Measurements from ENCODE around the gene ISCA2. TPM values are rescaled to one million over a fixed set of nuclear protein-coding genes. Genes with fewer than 3 reads are reported as not detected.
"Not testable (repeated sequence)": the region's sequence is repeated elsewhere in the genome, so short reads cannot be mapped to it uniquely, and the experiment has no call there.

The ISCA2 gene
- 10 to 100 TPM; 23.4 to 37.4 (median 27.8) TPM for polyA plus RNA-seq
- long read RNA-seq, donor 1, result 0 reads
- long read RNA-seq, donor 2, transcript ISCA2-204 (4 exons, 2,626 nt), result major isoform, 19 of 20 reads
- long read RNA-seq, donor 2, partial matches to known transcripts, result 0 of 20 reads
- long read RNA-seq, donor 2, other reads (novel, unspliced or antisense), result 0 of 20 reads
- long read RNA-seq, donor 3, transcript ISCA2-204 (4 exons, 2,626 nt), result major isoform, 23 of 25 reads
- long read RNA-seq, donor 3, partial matches to known transcripts, result 0 of 25 reads
- long read RNA-seq, donor 3, other reads (novel, unspliced or antisense), result 0 of 25 reads
- long read RNA-seq, donor 4, result 0 reads
- long read RNA-seq, donor 5, transcript ISCA2-204 (4 exons, 2,626 nt), result major isoform, 8 of 8 reads
- long read RNA-seq, donor 5, partial matches to known transcripts, result 0 of 8 reads
- long read RNA-seq, donor 5, other reads (novel, unspliced or antisense), result 0 of 8 reads
- long read RNA-seq, donor 6, transcript ISCA2-204 (4 exons, 2,626 nt), result major isoform, 33 of 33 reads
- long read RNA-seq, donor 6, partial matches to known transcripts, result 0 of 33 reads
- long read RNA-seq, donor 6, other reads (novel, unspliced or antisense), result 0 of 33 reads
- long read RNA-seq, donor 7, result 0 reads
- long read RNA-seq, donor 8, partial matches to known transcripts, result 0 of 1 reads
- long read RNA-seq, donor 8, other reads (novel, unspliced or antisense), result 0 of 1 reads
- long read RNA-seq, donor 9, transcript ISCA2-204 (4 exons, 2,626 nt), result major isoform, 10 of 11 reads
- long read RNA-seq, donor 9, partial matches to known transcripts, result 0 of 11 reads
- long read RNA-seq, donor 9, other reads (novel, unspliced or antisense), result 0 of 11 reads
- long read RNA-seq, donor 10, transcript ISCA2-204 (4 exons, 2,626 nt), result major isoform, 19 of 28 reads
- long read RNA-seq, donor 10, partial matches to known transcripts, result 6 of 28 reads
- long read RNA-seq, donor 10, other reads (novel, unspliced or antisense), result 0 of 28 reads

GRCh38 chr14:74493343-74494261, at the start of gene ISCA2:
Gene ISCA2 (plus strand): TSS chr14:74493765. CDS start chr14:74493775, 10 bp downstream.
- FAIRE-seq, result no peak
- 0 to 1% (median 0%) methylated on average over 57 to 73 of the region's 73 CpGs for WGBS, 3 donors
- Histone ChIP-seq H3K36me3 (ENCODE audit: control insufficient read depth in 3 of 3, insufficient read depth in 2 of 3, low read depth in 1 of 3, low read length in 3 of 3) (peaks cover 0 to 3% (median 0%) of the 10 kb centered on the region in 3 donors), H3K4me3 (ENCODE audit: low read depth in 1 of 3, low read length in 3 of 3) (peak within 1 kb of the TSS; percentile 80 to 96 (median 89)), H3K9me3 (ENCODE audit: control insufficient read depth in 2 of 2, insufficient read depth in 1 of 2, low read depth in 1 of 2, low read length in 1 of 2) (no peaks in the 10 kb centered on the region), H3K27ac (ENCODE audit: low read depth in 1 of 3, low read length in 2 of 3) (peak within 1 kb of the TSS; percentile 89 to 99 (median 97)), H3K4me1 (ENCODE audit: control insufficient read depth in 3 of 3, insufficient read depth in 2 of 3, low read depth in 1 of 3, low read length in 2 of 3) (peaks cover 5 to 29% (median 6%) of the 10 kb centered on the region in 3 donors), H3K27me3 (ENCODE audit: control insufficient read depth in 3 of 3, insufficient read depth in 3 of 3, low read length in 3 of 3) (no peaks in the 10 kb centered on the region)
- peak; percentile 100 for DNase-seq

GRCh38 chr14:74444866-74445265, 48.7 kb upstream of the ISCA2 start:
- FAIRE-seq (no peak), DNase-seq (no peak)

GRCh38 chr14:74454397-74454796, 39.2 kb upstream of the ISCA2 start:
- not testable (repeated sequence) for H3K4me3 ChIP-seq (ENCODE audit: low read depth in 1 of 3, low read length in 3 of 3); H3K36me3 ChIP-seq (ENCODE audit: control insufficient read depth in 3 of 3, insufficient read depth in 2 of 3, low read depth in 1 of 3, low read length in 3 of 3); H3K4me1 ChIP-seq (ENCODE audit: control insufficient read depth in 3 of 3, insufficient read depth in 2 of 3, low read depth in 1 of 3, low read length in 2 of 3); H3K27ac ChIP-seq (ENCODE audit: low read depth in 1 of 3, low read length in 2 of 3); FAIRE-seq; H3K9me3 ChIP-seq (ENCODE audit: control insufficient read depth in 2 of 2, insufficient read depth in 1 of 2, low read depth in 1 of 2, low read length in 1 of 2); H3K27me3 ChIP-seq (ENCODE audit: control insufficient read depth in 3 of 3, insufficient read depth in 3 of 3, low read length in 3 of 3)
- WGBS, 3 donors, result 38 to 62% (median 44%) methylated on average over 5 of the region's 5 CpGs
- DNase-seq, result peak in 1 of 2 donors; percentile 27

More at GRCh38 chr14:74444866-74445265, 48.7 kb upstream of the ISCA2 start:
- no peak overlapping the region for H3K4me3 ChIP-seq (ENCODE audit: low read depth in 1 of 3, low read length in 3 of 3)
- H3K36me3 ChIP-seq (ENCODE audit: control insufficient read depth in 3 of 3, insufficient read depth in 2 of 3, low read depth in 1 of 3, low read length in 3 of 3), result no peaks in the 10 kb centered on the region
- WGBS, 3 donors, result 22 to 61% (median 27%) methylated on average over 3 of the region's 3 CpGs
- no peak overlapping the region for H3K27ac ChIP-seq (ENCODE audit: low read depth in 1 of 3, low read length in 2 of 3)
- no peaks in the 10 kb centered on the region for H3K9me3 ChIP-seq (ENCODE audit: control insufficient read depth in 2 of 2, insufficient read depth in 1 of 2, low read depth in 1 of 2, low read length in 1 of 2)
- H3K27me3 ChIP-seq (ENCODE audit: control insufficient read depth in 3 of 3, insufficient read depth in 3 of 3, low read length in 3 of 3), result no peaks in the 10 kb centered on the region
- no peaks in the 10 kb centered on the region for H3K4me1 ChIP-seq (ENCODE audit: control insufficient read depth in 3 of 3, insufficient read depth in 2 of 3, low read depth in 1 of 3, low read length in 2 of 3)

GRCh38 chr14:74456684-74457564, 36.6 kb upstream of the ISCA2 start:
- H3K36me3 ChIP-seq (ENCODE audit: control insufficient read depth in 3 of 3, insufficient read depth in 2 of 3, low read depth in 1 of 3, low read length in 3 of 3), result no peaks in the 10 kb centered on the region

GRCh38 chr14:74457565-74457895, 36.0 kb upstream of the ISCA2 start:
- Histone ChIP-seq H3K4me3 (ENCODE audit: low read depth in 1 of 3, low read length in 3 of 3) (no peak overlapping the region), H3K9me3 (ENCODE audit: control insufficient read depth in 2 of 2, insufficient read depth in 1 of 2, low read depth in 1 of 2, low read length in 1 of 2) (peaks cover 0 to 9% of the 10 kb centered on the region in 2 donors), H3K4me1 (ENCODE audit: control insufficient read depth in 3 of 3, insufficient read depth in 2 of 3, low read depth in 1 of 3, low read length in 2 of 3) (no peaks in the 10 kb centered on the region), H3K27ac (ENCODE audit: low read depth in 1 of 3, low read length in 2 of 3) (no peak overlapping the region), H3K36me3 (ENCODE audit: control insufficient read depth in 3 of 3, insufficient read depth in 2 of 3, low read depth in 1 of 3, low read length in 3 of 3) (no peaks in the 10 kb centered on the region), H3K27me3 (ENCODE audit: control insufficient read depth in 3 of 3, insufficient read depth in 3 of 3, low read length in 3 of 3) (no peaks in the 10 kb centered on the region)
- FAIRE-seq (no peak), DNase-seq (no peak)
- 74 to 82% (median 75%) methylated on average over 4 of the region's 4 CpGs for WGBS, 3 donors

More at GRCh38 chr14:74456684-74457564, 36.6 kb upstream of the ISCA2 start:
- peaks cover 0 to 9% of the 10 kb centered on the region in 2 donors for H3K9me3 ChIP-seq (ENCODE audit: control insufficient read depth in 2 of 2, insufficient read depth in 1 of 2, low read depth in 1 of 2, low read length in 1 of 2)
- H3K4me1 ChIP-seq (ENCODE audit: control insufficient read depth in 3 of 3, insufficient read depth in 2 of 3, low read depth in 1 of 3, low read length in 2 of 3), result no peaks in the 10 kb centered on the region
- 78 to 89% (median 86%) methylated on average over 17 of the region's 17 CpGs for WGBS, 3 donors
- FAIRE-seq, result no peak
- DNase-seq, result no peak
- H3K4me3 ChIP-seq (ENCODE audit: low read depth in 1 of 3, low read length in 3 of 3), result no peak overlapping the region
- no peaks in the 10 kb centered on the region for H3K27me3 ChIP-seq (ENCODE audit: control insufficient read depth in 3 of 3, insufficient read depth in 3 of 3, low read length in 3 of 3)
- H3K27ac ChIP-seq (ENCODE audit: low read depth in 1 of 3, low read length in 2 of 3), result no peak overlapping the region

- no peak overlapping the region for H3K4me3 ChIP-seq (ENCODE audit: low read depth in 1 of 3, low read length in 3 of 3)
- no peaks in the 10 kb centered on the region for H3K27me3 ChIP-seq (ENCODE audit: control insufficient read depth in 3 of 3, insufficient read depth in 3 of 3, low read length in 3 of 3)
- H3K27ac ChIP-seq (ENCODE audit: low read depth in 1 of 3, low read length in 2 of 3), result no peak overlapping the region
- no peaks in the 10 kb centered on the region for H3K36me3 ChIP-seq (ENCODE audit: control insufficient read depth in 3 of 3, insufficient read depth in 2 of 3, low read depth in 1 of 3, low read length in 3 of 3)
- whole genome bisulfite sequencing, 3 donors, result 73 to 79% (median 75%) methylated on average over 10 of the region's 10 CpGs
- peak in 1 of 2 donors; percentile 9 for DNase-seq
- FAIRE-seq, result no peak
- peaks cover 0 to 7% of the 10 kb centered on the region in 2 donors for H3K9me3 ChIP-seq (ENCODE audit: control insufficient read depth in 2 of 2, insufficient read depth in 1 of 2, low read depth in 1 of 2, low read length in 1 of 2)
- no peaks in the 10 kb centered on the region for H3K4me1 ChIP-seq (ENCODE audit: control insufficient read depth in 3 of 3, insufficient read depth in 2 of 3, low read depth in 1 of 3, low read length in 2 of 3)
These were observed 34.1 kb upstream of the ISCA2 start for GRCh38 chr14:74459289-74459946.

GRCh38 chr14:74459976-74460375, 33.6 kb upstream of the ISCA2 start:
- Histone ChIP-seq H3K4me3 (ENCODE audit: low read depth in 1 of 3, low read length in 3 of 3) (no peak overlapping the region), H3K36me3 (ENCODE audit: control insufficient read depth in 3 of 3, insufficient read depth in 2 of 3, low read depth in 1 of 3, low read length in 3 of 3) (no peaks in the 10 kb centered on the region), H3K4me1 (ENCODE audit: control insufficient read depth in 3 of 3, insufficient read depth in 2 of 3, low read depth in 1 of 3, low read length in 2 of 3) (no peaks in the 10 kb centered on the region), H3K9me3 (ENCODE audit: control insufficient read depth in 2 of 2, insufficient read depth in 1 of 2, low read depth in 1 of 2, low read length in 1 of 2) (peaks cover 0 to 2% of the 10 kb centered on the region in 2 donors), H3K27me3 (ENCODE audit: control insufficient read depth in 3 of 3, insufficient read depth in 3 of 3, low read length in 3 of 3) (no peaks in the 10 kb centered on the region), H3K27ac (ENCODE audit: low read depth in 1 of 3, low read length in 2 of 3) (no peak overlapping the region)
- FAIRE-seq (no peak), DNase-seq (no peak)
- WGBS, 3 donors, result 79 to 87% (median 86%) methylated on average over 6 of the region's 6 CpGs
